GM18517 (cell line): ENCODE measurements around the gene SLC25A20.
"Not testable (repeated sequence)": the region's sequence is repeated elsewhere in the genome, so short reads cannot be mapped to it uniquely, and the experiment has no call there.

ENCODE experiments used
- ATAC-seq: cut with Tn5 transposase; IDR thresholded peaks from one replicate; pipeline ENCODE4 v1.9.1; 2021; ENCODE audit warnings: mild to moderate bottlenecking, moderate library complexity; ENCODE audit not compliant: unreplicated experiment

SLC25A20 gene, protein sequence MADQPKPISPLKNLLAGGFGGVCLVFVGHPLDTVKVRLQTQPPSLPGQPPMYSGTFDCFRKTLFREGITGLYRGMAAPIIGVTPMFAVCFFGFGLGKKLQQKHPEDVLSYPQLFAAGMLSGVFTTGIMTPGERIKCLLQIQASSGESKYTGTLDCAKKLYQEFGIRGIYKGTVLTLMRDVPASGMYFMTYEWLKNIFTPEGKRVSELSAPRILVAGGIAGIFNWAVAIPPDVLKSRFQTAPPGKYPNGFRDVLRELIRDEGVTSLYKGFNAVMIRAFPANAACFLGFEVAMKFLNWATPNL

DNA sequence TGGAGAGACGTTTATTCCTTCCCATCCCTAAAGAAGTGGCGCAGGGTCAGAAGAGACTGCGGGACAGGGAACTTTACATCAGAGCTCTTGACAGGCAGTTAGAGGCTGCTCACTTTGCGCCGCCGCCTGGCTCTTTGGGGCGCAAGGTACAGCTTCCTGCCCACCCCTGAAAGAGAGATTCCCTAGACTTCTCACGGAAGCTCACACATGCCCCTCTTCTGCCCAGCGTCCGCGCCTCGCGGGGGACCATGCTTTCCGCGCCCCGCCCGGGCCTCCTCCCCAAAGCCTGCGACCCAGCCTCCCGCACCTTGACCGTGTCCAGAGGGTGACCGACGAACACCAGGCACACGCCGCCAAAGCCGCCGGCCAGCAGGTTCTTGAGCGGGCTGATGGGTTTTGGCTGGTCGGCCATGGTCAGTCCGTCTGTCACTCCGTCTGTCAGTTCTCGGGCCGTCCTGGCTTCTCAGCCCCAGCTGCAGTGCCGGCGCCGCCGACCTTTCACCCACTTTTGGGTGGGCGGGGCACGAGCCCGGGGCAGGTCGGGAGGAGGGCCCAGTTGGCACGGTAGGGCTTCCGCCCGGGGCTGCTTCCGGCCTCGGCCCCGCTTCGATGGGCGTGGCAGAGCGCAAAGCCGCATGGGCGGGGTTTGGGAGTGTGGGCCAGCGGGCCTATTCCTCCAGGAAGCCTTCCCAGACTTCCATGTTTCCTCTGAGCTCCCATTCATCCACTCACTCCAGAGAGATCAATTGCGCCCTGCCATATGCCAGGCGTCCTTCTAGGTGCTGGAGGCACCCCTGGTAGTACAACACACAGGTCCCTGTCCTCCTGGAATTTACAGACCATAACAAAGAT is at the start of gene SLC25A20:
Gene SLC25A20, minus strand, starts transcription at position 500 of the 852 bp plus-strand sequence. Its CDS starts 88 bp downstream, at position 412.
- peak; percentile 74 for ATAC-seq

DNA sequence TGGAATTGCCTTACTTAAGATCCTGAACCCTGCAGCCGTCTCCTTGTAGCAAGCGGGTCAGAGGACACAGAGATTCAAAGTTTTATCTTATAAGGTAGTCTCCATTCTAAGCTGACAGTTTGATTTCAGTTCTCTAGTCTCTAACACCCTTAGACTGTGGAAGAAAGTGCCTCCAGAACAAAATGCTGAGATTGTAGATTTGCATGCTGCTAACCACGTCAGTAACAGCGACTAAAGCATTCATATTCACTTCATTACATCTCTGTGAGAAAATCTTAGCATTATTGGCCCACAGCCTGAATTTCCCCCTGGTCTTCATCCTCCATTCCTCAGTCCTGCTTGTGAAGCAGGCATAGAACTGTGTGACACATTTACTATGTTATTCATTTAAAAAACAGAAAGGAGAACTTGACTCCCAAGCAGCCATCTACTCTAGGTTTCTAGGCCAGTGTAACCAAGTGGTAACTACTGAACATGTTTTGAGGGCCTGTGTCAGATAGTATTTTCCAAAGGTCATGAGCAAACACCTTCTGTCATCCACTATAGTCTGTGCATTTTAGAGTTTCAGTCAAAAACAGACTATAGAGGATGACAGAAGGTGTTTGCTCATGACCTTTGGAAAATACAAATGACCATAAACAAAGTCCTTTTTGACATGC is 47.3 kb upstream of the SLC25A20 start:
- ATAC-seq, result no peak

DNA sequence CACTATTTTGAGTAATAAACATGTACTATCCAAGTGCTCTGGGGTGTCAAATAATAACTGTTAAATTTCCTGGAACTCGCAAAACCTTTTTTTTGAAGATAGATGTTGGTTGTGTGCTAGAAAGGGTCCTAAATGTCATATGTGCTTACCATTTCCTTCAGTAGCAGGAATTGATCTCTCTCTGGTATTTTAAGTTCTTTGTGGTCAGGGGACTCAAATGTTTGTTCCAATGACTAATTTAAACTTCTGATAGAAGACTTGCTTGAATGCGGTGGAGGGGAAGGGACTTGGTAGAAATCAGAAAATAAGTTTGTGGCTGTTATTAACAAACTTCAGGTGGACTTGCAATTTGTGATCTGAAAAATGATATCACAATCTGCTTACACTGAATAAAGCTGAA is 46.8 kb upstream of the SLC25A20 start:
- ATAC-seq, result no peak

DNA sequence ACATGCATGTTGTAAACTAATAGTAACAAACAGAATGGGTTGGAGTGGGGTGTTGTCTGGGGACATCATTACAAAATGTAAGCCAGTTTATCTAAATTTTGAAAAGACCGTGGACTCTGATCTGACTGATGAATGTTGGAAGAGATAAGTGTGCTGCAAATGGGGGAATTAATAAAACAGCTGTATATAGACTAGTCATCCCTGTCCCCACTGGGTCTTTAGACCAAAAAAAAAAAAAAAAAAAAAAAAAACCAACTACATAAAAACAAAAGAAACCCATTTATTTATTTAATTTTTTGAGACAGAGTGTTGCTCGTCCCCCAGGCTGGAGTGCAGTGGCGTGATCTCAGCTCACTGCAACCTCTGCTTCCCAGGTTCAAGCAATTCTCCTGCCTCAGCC is 40.0 kb upstream of the SLC25A20 start:
- ATAC-seq, result no peak

DNA sequence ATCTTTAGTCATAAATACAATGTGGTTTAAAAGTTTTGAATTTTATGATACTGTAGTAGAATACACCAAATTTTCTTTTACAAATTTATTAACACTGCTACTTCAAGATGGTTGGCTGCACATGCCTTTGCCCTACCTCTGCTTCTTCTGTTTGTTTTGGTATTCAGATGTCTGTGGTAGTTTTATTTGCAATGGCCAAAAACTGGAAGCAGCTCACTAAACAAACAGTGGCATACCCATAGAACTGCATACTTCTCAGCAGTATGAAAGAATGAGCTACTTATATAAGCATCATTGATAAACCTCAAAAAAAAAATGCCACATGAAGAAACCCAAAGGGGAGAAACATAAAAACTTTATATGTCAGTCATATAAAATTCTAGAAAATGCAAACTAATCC is 39.5 kb upstream of the SLC25A20 start:
- no peak for ATAC-seq

DNA sequence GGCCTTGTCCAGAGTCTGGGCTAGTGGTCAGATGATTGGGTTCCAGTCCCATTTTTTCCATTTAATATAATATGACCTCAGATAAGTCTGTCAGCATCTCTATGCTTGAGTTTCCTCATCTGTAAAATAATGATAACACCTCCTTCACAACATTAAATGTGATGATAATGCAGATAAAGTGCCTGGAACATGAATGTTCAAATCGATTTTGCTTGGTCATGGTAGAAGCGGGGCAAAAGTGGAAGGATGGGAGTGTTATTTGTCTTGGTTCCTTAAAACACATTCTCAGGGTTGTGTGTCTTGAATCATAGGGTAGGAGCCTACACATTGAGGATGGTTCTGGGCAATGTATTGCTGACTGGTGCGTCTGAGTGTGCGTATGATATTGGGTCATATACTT is 36.8 kb upstream of the SLC25A20 start:
- ATAC-seq, result no peak

DNA sequence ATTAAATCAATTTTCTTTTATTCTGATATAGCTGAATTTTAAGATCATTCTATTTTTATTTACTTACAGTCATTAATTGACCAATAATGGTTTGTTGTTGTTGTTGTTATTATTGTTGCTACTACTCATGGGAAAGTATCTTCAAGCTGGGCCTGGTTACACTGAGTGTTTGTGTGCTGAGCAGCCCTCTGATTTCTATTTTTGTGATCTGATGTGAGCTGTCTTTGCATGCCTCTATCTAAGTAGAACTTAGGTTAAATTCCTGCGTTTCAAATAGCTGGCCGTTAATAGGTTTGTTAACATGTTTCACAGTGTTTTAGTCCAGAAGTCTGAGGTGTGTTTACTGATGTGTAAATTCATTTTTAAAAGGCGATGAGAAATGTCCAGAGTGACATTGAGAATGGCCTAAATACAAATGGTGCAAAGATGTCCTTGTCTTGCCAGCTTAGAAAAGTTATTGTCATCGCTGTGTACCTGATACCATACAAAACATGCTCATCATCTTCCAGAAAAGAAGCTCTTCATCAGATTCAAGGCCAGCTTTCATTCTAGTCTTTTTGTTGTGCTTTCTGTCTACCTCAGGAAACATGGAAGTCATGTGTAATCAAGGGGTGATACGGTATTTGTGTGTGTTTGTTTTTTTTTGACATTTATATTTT is 35.8 kb upstream of the SLC25A20 start:
- no peak for ATAC-seq

DNA sequence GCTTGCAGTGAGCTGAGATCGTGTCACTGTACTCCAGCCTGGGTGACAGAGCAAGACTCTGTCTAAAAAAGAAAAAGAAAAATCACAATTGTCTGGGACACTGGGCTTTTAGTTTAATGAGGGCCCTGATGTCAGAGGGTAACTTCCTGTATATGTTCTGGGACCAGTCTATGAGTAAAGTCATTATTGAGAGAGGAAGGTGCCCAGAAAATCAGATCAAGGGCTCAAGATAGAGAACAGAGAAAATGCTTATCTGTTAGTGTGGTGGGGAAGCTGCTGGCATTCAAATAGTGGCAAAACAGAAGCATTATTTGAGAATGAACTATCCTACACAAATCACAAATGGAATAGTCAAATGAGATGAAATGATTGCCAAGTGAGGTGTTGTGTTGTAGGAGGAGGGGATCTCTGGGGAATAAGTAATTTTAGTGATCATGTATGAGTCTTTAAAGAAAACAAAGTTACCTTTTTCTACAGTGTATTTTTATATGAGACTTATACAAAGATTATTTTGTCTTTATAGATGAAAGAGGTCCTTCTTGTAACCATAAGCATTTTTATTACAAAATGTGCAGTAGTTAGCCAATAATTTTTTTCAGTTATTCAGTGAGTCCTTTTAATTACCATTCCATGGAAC is 33.4 kb upstream of the SLC25A20 start:
- ATAC-seq, result no peak

DNA sequence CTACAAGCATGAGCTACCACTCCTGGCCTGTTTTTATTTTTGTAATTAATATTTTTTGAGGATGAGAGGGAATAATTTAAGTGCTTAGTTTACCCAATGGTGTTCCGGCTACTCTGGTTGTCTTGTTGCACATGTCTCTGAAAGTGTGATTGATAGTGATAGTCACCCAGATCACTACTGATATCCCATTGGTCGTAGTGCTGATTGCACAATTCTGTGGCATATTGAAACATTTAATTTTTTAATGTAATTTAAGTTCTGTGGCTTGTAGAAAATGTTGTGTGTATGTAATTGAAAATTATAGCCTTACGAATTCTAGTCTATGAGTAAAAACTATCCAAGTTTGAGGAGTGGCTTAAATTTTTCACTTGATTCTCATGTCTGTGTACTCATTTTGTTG is 31.9 kb upstream of the SLC25A20 start:
- ATAC-seq, result no peak

DNA sequence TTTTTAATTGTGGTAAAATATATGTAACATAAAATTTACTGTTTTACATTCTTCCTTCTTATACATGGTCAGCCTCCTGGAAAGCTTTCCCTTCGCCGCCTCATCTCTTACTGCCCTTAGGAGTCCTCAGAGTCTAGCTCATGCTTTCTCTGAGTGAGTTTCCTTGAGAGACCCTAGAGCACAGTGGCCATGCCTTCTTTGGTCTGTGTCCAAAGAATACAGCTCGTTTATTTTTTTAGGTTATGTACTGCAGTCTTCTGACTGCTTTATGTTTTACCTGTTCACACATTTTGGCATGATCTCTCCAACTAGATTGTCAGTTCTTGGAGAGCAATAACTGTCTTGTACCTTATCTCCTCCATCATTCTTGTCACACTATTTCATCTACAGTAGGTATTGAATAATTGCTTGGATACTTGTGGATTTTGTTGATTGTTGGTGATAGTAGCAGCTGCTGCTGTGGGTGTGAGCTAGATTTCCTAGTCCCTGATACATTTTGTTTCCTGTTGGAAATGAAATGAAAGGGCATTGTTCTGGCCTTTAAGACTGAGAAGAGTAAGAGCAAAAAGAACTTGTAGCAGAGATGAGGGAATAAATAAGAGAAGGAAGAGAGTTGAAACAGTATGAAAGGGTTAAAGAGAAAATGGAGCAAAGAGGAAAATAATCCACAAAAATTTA is 30.8 kb upstream of the SLC25A20 start:
- no peak for ATAC-seq

DNA sequence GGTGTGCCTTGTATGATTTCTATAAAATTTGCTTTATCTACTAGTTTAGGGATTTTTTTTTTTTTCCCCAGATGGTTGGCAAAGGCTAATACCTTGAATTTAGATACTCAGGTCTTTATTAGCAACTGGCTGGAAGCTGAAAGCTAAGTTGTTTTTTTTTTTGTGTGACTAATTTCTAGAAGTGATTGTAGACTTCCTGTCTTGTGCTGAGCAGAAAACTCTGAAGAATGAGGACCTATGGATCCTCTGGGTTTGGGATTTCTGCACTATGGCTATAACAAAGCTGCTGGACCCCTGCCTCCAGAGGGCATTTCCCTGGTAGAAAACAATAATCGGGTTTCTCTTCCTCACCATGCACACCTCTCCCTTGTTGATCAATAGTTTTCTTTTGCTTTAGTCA is 30.0 kb upstream of the SLC25A20 start:
- no peak for ATAC-seq

DNA sequence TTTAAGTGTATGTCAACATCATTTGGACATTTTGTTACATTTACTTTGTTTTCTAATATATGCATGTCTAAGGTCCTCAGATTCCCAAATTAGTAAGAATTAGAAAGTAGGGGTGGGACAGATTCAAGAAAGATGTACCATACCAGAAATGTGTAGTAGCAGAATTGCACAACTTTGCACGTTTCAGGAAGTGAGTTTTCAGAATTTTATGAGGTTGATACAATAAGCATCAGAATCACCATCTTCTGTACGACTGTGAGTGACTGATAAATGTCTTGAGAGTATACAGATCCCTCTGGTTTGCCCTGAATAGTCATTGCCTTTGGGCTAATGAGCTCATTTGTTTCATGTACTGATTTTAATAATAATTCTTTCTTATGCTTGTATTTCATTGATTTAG is 29.2 kb upstream of the SLC25A20 start:
- no peak for ATAC-seq

DNA sequence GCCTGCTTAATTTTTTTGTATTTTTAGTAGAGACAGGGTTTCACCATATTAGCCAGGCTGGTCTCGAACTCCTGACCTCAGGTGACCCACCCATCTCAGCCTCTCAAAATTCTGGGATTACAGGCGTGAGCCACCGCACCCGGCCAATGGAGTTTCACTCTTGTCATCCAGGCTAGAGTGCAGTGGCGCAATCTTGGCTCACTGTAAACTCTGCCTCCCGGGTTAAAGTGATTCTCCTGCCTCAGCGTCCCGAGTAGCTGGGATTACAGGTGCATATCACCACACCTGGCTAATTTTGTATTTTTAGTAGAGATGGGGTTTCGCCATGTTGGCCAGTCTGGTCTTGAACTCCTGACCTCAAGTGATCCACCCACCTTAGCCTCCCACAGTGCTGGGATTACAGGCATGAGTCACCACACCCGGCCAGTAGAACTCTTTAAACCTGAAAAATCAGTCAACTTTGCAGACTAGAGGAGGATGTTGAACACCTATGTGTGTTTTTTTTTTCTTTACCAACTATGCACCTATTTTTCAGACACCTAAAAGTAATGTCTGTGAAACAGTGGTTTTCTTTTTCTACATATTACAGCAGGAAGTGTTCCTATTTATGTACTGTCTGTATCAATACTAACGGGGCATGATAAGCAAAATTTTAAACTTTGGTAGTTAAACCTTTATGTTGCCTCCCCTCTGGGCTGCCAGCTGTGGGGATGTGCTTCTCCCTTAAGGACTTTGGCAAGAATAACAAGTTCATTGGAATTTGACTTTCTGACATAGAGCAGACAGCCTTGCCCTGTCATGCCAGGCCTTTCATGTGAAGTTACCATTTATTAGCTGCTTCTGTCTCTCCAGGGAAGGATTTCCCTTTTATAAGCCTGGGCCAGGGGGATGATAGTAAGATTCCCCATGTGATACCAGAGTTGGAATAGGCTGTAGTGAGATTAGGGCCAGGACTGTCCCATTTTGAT is 28.0 kb upstream of the SLC25A20 start:
- no peak for ATAC-seq

DNA sequence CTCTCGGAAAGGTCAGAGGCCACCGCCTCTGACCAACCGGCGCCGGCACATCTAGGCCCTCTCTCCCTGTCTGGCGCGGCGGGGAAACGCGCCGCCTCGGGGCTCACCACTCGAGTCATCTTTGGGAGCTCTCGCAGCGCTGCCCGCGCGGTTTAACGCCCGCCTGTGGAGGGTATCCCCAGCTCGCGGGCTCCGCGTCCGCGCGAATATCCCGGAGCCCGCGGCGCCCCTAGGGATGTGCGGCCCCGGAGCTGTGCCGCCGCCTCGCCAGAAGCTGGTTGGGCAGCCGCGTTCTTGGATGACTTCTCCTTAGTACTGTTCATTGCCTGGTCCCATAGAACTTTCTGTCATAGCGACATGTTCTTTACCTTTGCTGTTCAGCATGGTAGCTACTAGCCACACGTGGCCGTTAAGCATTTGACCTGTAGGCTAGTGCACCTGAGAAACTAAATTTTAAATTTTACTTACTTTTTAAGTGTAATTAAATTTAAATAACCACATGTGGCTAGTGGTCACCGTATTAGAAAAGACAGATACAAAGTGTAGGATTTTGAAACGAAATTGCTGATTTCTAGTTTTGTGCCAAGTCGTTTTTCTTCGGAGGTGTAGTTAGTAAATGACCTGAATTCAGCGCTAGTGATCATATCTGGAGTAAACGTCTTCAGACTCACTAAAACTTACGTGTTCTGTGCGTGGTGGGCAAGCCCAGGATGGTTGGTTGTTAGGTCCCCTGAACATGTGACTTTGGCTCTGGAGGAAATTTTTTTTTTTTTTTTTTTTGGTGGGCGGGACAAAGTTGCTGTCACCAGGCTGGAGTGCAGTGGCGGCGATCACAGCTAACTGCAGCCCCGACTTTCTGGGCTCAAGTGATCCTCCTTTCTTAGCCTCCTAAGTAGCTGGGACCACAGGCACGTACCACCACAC is 20.8 kb upstream of the SLC25A20 start:
- ATAC-seq, result no peak

DNA sequence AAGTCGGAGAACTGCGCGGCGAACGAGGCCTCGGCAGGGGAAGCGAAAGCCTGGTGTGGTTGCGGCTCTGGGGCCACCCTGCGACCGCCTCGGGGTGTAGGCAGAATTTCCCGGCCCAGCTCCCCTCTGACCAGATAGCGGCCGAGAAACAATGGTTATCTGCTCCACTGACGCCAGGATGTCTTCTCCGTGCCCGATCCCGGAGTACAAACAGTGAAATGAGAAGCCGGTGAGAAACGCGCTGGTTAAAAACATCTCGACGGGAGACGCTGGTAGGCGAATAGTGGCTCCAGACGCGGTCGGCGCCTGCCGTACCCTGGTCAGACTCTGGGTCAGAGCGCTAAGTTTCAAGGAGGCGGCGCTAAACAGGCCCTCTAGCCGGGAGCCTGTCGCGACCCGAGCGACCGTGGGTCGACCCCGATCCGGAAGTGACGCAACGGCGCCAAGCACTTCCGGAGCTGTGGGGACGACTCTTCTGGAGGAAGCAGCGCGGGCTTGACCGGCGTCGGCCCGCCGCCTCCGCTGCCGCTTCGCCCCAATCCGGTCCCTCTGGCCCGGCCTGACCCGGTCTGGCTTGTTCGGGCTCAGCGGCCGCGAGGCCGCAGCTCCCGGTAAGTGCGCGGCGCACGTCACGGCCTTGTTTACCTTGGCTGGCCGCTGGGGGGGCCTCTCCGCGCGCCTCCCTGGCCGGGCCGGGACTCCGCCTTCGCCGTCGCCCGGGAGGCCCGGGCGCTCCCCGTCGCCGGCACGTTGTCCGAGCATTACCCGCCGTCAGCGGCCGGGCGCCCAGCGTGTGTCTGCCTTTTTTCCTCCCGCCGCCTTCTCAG is 19.9 kb upstream of the SLC25A20 start, which contains the start of gene ARIH2:
Gene ARIH2, plus strand, starts transcription at position 455 of the 827 bp plus-strand sequence. CDS start 8,717 bp downstream, outside the sequence.
- ATAC-seq, result peak; percentile 71

DNA sequence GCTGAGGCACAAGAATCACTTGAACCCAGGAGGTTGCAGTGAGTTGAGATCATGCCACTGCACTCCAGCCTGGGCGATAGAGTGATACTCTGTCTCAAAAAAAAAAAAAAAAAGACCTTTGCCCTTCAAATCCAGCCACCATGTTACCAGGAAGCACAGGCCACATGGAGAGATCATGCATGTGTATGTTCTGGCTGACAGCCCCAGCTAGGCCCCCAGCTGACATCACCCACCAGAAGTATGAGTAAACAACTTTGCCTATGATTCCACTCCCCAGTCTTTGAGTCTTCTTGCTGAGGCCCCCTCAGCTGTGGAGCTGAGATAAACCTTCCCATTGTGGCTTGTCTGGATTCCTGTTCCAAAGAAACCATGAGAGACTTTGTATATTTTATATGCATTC is 16.6 kb upstream of the SLC25A20 start:
- ATAC-seq, result no peak

DNA sequence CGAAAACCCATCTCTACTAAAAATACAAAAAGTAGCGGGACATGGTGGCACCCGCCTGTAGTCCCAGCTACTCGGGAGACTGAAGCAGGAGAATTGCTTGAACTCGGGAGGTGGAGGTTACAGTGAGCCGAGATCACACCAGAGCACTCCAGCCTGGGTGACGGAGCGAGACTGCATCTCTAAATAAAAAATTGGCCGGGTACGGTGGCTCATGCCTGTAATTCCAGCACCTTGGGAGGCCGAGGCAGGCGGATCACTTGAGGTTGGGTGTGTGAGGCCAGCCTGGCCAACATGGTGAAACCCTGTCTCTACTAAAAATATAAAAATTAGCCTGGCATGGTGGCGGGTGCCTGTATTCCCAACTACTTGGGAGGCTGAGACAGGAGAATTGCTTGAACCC is 8.3 kb upstream of the SLC25A20 start:
- not testable (repeated sequence) for ATAC-seq
